ENCODE measurements around the gene GLIPR1L2.
"Not testable (repeated sequence)": the region's sequence is repeated elsewhere in the genome, so short reads cannot be mapped to it uniquely, and the experiment has no call there.

GRCh38 chr12:75441687-75442449, 51.0 kb downstream of the GLIPR1L2 start:
- TF ChIP-seq POLR2A, POLR2AphosphoS5, CTCF (IDR thresholded peaks at IDR 0.05): not testable (repeated sequence)
